Hepatocyte (in vitro differentiated cells): ENCODE data around the gene RHEX. TPM values are rescaled to one million over a fixed set of nuclear protein-coding genes. Genes with fewer than 3 reads are reported as not detected.
"Not testable (repeated sequence)": the region's sequence is repeated elsewhere in the genome, so short reads cannot be mapped to it uniquely, and the experiment has no call there.

Experiments
- DNase-seq: peaks from one replicate; pipeline ENCODE4 v3.0.0-alpha.2; 2016; ENCODE audit warnings: low spot score
- H2AFZ ChIP-seq: fragments of 200-600 bp; sonication (generic); 2 replicates; pipeline ENCODE4 v1.6.0; 2016; ENCODE audit warnings: antibody characterized with exemption, mild to moderate bottlenecking
- H3K27ac ChIP-seq: fragments of 200-600 bp; sonication (generic); 2 replicates; pipeline ENCODE4 v1.5.1; 2016; ENCODE audit warnings: mild to moderate bottlenecking
- H3K27me3 ChIP-seq: fragments of 200-600 bp; sonication (generic); 2 replicates; pipeline ENCODE4 v1.6.1; 2016
- H3K36me3 ChIP-seq: fragments of 200-600 bp; sonication (generic); replicated peaks from 2 replicates; pipeline ENCODE4 v1.5.1; 2016; ENCODE audit warnings: low read depth; ENCODE audit not compliant: insufficient read depth
- H3K4me1 ChIP-seq: fragments of 200-600 bp; sonication (generic); 2 replicates; pipeline ENCODE4 v1.5.1; 2016; ENCODE audit warnings: mild to moderate bottlenecking, moderate library complexity; ENCODE audit not compliant: insufficient read depth
- H3K4me2 ChIP-seq: fragments of 200-600 bp; sonication (generic); 2 replicates; pipeline ENCODE4 v1.6.0; 2016
- H3K4me3 ChIP-seq: fragments of 200-600 bp; sonication (generic); 2 replicates; pipeline ENCODE4 v1.5.1; 2016; ENCODE audit warnings: mild to moderate bottlenecking
- H3K79me2 ChIP-seq: fragments of 200-600 bp; sonication (generic); 2 replicates; pipeline ENCODE4 v1.6.0; 2017; ENCODE audit warnings: mild to moderate bottlenecking
- H3K9me2 ChIP-seq: fragments of 200-600 bp; sonication (generic); replicated peaks from 2 replicates; pipeline ENCODE4 v1.6.0; 2017; ENCODE audit warnings: mild to moderate bottlenecking; ENCODE audit not compliant: insufficient read depth
- H3K9me3 ChIP-seq: fragments of 200-600 bp; sonication (generic); 2 replicates; pipeline ENCODE4 v1.5.1; 2016; ENCODE audit warnings: low read depth, mild to moderate bottlenecking
- H4K20me1 ChIP-seq: fragments of 200-600 bp; sonication (generic); 2 replicates; pipeline ENCODE4 v1.6.0; 2016; ENCODE audit warnings: mild to moderate bottlenecking; ENCODE audit not compliant: insufficient read depth, poor library complexity, severe bottlenecking
- EZH2 ChIP-seq: fragments of 200-600 bp; sonication (generic); IDR thresholded peaks from 2 replicates; pipeline ENCODE4 v1.6.1; 2016; ENCODE audit warnings: antibody characterized with exemption, mild to moderate bottlenecking, borderline replicate concordance
- EZH2phosphoT487 ChIP-seq: fragments of 200-600 bp; sonication (generic); IDR thresholded peaks from one replicate; pipeline ENCODE4 v1.6.1; 2018; ENCODE audit warnings: antibody characterized with exemption, mild to moderate bottlenecking, low read depth, moderate library complexity; ENCODE audit not compliant: unreplicated experiment, severe bottlenecking
- WGBS: methylation state at CpG from one replicate; pipeline ENCODE4 v1.1.6; 2016; ENCODE audit warnings: low lambda C conversion rate; ENCODE audit errors: missing lambda C conversion rate; 5-methylcytosine and 5-hydroxymethylcytosine counted together
- polyA plus RNA-seq: library from polyadenylated mRNA; unstranded; fragments of >200 nt; fragmentation: Nextera tagmentation; extraction: Ambion mirVana; gene quantifications from 2 replicates; pipeline ENCODE4 v1.2.1, GENCODE V29; 2016
- total RNA-seq: library from RNA; depleted of rRNA; stranded (reverse); fragments of >200 nt; gene quantifications from 2 replicates; pipeline ENCODE4 v1.2.3, GENCODE V29; 2014
- TF ChIP-seq, protein P1 (sequence below): fragments of 200-600 bp; sonication (generic); IDR thresholded peaks from 2 replicates; pipeline ENCODE4 v1.5.1; 2016; ENCODE audit warnings: antibody characterized with exemption, mild to moderate bottlenecking; ENCODE audit not compliant: poor library complexity

Gene RHEX
- total and polyA plus RNA-seq, 2 experiments from 2014 or later: 0.51 TPM; not detected in 1

- no peaks in the 10 kb centered on the region for H3K36me3 ChIP-seq
- H3K4me3 ChIP-seq: no peak overlapping the region
- no peak overlapping the region for H3K27ac ChIP-seq
- H3K4me1 ChIP-seq: peaks cover 12% of the 10 kb centered on the region
- DNase-seq: no peak
- TF ChIP-seq EZH2 (no peak), EZH2phosphoT487 (no peak)
- TF ChIP-seq, protein P1, sequence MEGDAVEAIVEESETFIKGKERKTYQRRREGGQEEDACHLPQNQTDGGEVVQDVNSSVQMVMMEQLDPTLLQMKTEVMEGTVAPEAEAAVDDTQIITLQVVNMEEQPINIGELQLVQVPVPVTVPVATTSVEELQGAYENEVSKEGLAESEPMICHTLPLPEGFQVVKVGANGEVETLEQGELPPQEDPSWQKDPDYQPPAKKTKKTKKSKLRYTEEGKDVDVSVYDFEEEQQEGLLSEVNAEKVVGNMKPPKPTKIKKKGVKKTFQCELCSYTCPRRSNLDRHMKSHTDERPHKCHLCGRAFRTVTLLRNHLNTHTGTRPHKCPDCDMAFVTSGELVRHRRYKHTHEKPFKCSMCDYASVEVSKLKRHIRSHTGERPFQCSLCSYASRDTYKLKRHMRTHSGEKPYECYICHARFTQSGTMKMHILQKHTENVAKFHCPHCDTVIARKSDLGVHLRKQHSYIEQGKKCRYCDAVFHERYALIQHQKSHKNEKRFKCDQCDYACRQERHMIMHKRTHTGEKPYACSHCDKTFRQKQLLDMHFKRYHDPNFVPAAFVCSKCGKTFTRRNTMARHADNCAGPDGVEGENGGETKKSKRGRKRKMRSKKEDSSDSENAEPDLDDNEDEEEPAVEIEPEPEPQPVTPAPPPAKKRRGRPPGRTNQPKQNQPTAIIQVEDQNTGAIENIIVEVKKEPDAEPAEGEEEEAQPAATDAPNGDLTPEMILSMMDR: no peak
- no peaks in the 10 kb centered on the region for H3K9me2 ChIP-seq
- H2AFZ ChIP-seq: no peak overlapping the region
- no peaks in the 10 kb centered on the region for H3K9me3 ChIP-seq
- H4K20me1 ChIP-seq: no peaks in the 10 kb centered on the region
- H3K79me2 ChIP-seq: no peaks in the 10 kb centered on the region
- 87% methylated on average over 3 of the region's 3 CpGs for WGBS
- no peak overlapping the region for H3K4me2 ChIP-seq
- no peaks in the 10 kb centered on the region for H3K27me3 ChIP-seq
Measured at GRCh38 chr1:206049919-206050600, 2.9 kb upstream of the RHEX start.

GRCh38 chr1:206050655-206051235, 2.2 kb upstream of the RHEX start:
- no peaks in the 10 kb centered on the region for H3K9me3 ChIP-seq
- no peaks in the 10 kb centered on the region for H3K27me3 ChIP-seq
- no peak overlapping the region for H2AFZ ChIP-seq
- H4K20me1 ChIP-seq: no peaks in the 10 kb centered on the region
- H3K36me3 ChIP-seq: no peaks in the 10 kb centered on the region
- WGBS: 90% methylated on average over 6 of the region's 6 CpGs
- TF ChIP-seq, protein P1: no peak
- TF ChIP-seq EZH2phosphoT487 (no peak), EZH2 (no peak)
- no peak overlapping the region for H3K4me2 ChIP-seq
- no peaks in the 10 kb centered on the region for H3K9me2 ChIP-seq
- peaks cover 19% of the 10 kb centered on the region for H3K4me1 ChIP-seq
- no peak for DNase-seq
- H3K79me2 ChIP-seq: no peaks in the 10 kb centered on the region
- no peak overlapping the region for H3K4me3 ChIP-seq
- H3K27ac ChIP-seq: no peak overlapping the region

DNA sequence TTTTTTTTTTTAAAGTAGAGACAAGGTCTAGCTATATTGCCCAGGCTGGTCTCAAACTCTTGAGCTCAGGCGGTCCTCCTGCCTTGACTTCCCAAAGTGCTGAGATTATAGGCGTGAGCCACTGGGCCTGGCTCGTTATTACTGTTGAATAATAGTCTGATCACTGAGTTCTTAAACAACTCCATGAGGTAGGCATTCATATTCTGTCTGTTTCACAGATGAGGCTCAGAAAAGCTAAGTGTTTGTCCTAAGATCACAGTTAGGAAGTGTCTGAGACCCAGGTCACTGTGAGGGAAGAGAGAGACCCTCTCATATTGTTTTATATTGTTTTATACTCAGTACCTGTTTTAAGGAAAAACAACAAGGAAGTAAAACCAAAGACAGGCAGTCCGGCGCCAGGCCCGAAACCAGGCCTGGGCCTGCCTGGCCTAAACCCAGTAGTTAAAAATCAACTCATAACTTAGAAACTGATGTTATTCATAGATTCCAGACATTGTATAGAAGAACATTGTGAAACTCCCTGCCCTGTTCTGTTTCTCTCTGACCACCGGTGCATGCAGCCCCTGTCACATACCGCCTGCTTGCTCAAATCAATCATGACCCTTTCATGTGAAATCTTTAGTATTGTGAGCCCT, 625 bp upstream of the RHEX start:
- not testable (repeated sequence) for H3K27ac ChIP-seq, H3K4me3 ChIP-seq, H3K9me2 ChIP-seq, DNase-seq, H2AFZ ChIP-seq, H3K27me3 ChIP-seq, H3K4me2 ChIP-seq, H3K9me3 ChIP-seq, H4K20me1 ChIP-seq, H3K36me3 ChIP-seq, H3K79me2 ChIP-seq
- 97% methylated on average over 6 of the region's 8 CpGs for WGBS
- peaks cover 23% of the 10 kb centered on the region for H3K4me1 ChIP-seq

DNA sequence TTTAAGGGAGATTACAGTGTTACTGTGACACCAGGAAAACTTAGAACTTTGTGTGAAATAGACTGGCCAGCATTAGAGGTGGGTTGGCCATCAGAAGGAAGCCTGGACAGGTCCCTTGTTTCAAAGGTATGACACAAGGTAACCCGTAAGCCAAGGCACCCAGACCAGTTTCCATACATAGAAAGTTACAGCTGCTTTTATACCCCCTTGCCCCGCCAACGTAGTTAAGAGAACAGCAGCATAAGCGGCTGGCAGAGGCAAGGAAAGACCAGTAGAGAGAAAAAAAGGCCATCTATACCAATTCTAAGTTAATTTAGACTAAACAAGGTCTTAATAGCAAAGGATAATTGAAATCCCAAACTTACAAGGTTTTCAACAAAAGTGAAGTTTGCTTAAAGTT, 643 bp downstream of the RHEX start:
- not testable (repeated sequence) for H3K9me3 ChIP-seq, H3K27ac ChIP-seq, H4K20me1 ChIP-seq, H3K36me3 ChIP-seq, DNase-seq, H3K4me2 ChIP-seq, H3K9me2 ChIP-seq, H3K79me2 ChIP-seq, H3K4me3 ChIP-seq, H3K27me3 ChIP-seq, H2AFZ ChIP-seq
- peaks cover 18% of the 10 kb centered on the region for H3K4me1 ChIP-seq
- WGBS: 94% methylated on average over 4 of the region's 4 CpGs

DNA sequence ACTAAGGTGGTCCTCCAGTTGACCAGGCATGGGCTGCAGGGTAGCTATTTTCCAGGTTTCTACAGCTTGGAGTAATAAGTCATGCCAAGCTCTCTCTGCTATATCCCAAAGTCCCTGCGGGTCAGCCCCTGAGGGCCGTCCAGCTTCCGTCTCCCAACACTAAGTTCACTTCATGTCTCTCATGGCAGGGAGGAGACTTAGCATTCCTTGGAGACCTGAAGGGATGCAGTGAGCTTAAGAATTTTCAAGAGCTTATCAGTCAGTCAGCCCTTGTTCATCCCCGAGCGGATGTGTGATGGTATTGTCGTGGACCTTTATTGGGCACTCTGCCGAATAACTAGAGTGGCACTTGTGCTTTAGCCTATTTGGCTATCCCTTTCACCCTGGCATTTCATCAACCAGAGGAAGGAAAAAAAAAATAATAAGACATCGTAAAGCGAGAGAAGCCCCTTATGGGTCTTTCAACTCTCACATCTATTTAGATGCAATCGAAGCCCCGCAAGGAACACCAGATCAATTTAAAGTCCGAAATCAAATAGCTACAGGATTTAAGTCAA, 2.2 kb downstream of the RHEX start:
- H3K4me1 ChIP-seq: peaks cover 14% of the 10 kb centered on the region
- H3K9me3 ChIP-seq, H3K27ac ChIP-seq, H3K4me3 ChIP-seq, H3K79me2 ChIP-seq, H2AFZ ChIP-seq, H3K9me2 ChIP-seq, H3K27me3 ChIP-seq, H3K36me3 ChIP-seq, H4K20me1 ChIP-seq, DNase-seq: not testable (repeated sequence)
- WGBS: 71% methylated on average over 12 of the region's 12 CpGs
- peak overlapping the region; percentile 4 for H3K4me2 ChIP-seq

DNA sequence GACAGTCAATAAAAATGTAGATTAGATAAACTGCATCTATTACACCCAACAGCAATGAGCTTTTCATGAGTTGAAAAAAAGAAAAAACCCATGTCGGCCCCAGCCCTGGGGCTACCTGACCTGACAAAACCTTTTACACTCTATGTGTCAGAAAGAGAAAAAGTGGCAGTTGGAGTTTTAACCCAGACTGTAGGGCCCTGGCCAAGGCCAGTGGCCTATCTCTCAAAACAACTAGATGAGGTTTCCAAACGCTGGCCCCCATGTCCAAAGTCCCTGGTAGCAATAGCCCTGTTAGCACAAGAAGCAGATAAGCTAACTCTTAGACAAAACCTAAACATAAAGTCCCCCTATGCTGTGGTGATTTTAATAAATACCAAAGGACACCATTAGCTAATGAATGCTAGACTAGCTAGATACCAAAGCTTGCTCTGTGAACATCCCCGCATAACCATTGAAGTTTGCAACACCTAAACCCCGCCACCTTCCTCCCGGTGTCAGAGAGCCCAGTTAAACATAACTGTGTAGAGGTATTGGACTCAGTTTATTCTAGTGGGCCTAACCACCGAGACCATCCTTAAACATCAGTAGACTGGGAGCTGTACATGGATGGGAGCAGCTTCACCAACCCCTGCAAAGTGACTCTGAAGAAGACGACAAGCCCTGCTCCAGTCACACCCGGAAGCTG, 2.8 kb downstream of the RHEX start:
- H3K9me2 ChIP-seq, H3K9me3 ChIP-seq, H3K79me2 ChIP-seq, H4K20me1 ChIP-seq, H3K36me3 ChIP-seq, H3K27me3 ChIP-seq, H2AFZ ChIP-seq, H3K4me3 ChIP-seq: not testable (repeated sequence)
- peak overlapping the region; percentile 10 for H3K27ac ChIP-seq
- WGBS: 71% methylated on average over 8 of the region's 8 CpGs
- peak; percentile 36 for DNase-seq
- H3K4me1 ChIP-seq: peaks cover 14% of the 10 kb centered on the region
- peak overlapping the region; percentile 42 for H3K4me2 ChIP-seq
